Rectal smooth muscle tissue (tissue), 1 donor: Measurements from ENCODE around the gene DHX57.
"Not testable (repeated sequence)": the region's sequence is repeated elsewhere in the genome, so short reads cannot be mapped to it uniquely, and the experiment has no call there.

Experiments
- H3K27ac ChIP-seq: one replicate; pipeline ENCODE4 v1.7.0; 2013; ENCODE audit warnings: low read depth, low read length, inconsistent platforms
- H3K27me3 ChIP-seq: one replicate; pipeline ENCODE4 v1.7.0; 2013; ENCODE audit warnings: low read length; ENCODE audit not compliant: control insufficient read depth, insufficient read depth
- H3K36me3 ChIP-seq: one replicate; pipeline ENCODE4 v1.7.0; 2013; ENCODE audit warnings: low read length; ENCODE audit not compliant: control insufficient read depth, insufficient read depth
- H3K4me1 ChIP-seq: one replicate; pipeline ENCODE4 v1.7.0; 2013; ENCODE audit warnings: low read length; ENCODE audit not compliant: control insufficient read depth, insufficient read depth
- H3K4me3 ChIP-seq: one replicate; pipeline ENCODE4 v1.7.0; 2013; ENCODE audit warnings: low read length
- H3K9ac ChIP-seq: one replicate; pipeline ENCODE4 v1.7.0; 2013; ENCODE audit warnings: low read length

Gene DHX57

DNA sequence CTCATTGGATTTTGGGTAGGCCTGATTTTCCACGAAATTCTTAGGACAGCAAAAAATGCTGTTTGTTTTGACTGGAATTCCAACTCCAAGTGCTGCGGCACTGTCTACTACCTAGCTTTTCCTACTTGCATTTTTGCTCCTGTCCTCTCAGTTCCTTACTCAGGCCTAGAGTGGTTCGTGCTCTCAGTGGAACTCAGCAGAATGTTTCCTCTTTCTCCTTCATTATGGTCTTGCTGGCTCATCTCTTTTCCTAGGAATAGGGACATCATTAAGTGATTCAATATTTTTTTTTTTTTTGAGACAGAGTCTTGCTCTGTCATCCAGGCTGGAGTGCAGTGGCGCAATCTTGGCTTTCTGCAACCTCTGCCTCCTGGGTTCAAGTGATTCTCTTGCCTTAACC, 59.8 kb downstream of the DHX57 start:
- H3K9ac ChIP-seq = no peak overlapping the region
- no peaks in the 10 kb centered on the region for H3K27me3 ChIP-seq
- no peak overlapping the region for H3K27ac ChIP-seq
- no peak overlapping the region for H3K4me3 ChIP-seq
- H3K36me3 ChIP-seq = peaks cover 18% of the 10 kb centered on the region
- no peaks in the 10 kb centered on the region for H3K4me1 ChIP-seq

DNA sequence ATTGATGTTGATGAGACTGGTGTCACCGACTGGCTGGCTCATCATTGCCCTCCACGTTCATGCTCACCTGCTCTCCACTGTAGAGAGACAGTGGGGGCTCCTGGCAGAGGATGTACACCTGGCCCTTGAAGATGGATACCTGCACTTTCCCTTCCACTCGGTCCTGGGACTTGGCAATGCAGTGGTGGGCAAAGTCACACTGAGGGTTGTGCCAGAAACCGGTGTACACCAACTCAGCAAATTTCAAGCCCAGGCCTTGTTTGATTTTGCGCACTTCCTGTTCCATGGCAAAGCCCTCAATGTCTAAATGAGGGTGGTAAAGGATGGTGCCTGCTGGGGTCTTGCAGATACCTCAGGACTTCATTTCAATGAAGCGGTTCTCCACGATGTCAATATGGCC, 65.2 kb downstream of the DHX57 start:
- Histone ChIP-seq H3K27ac (no peak overlapping the region), H3K27me3 (no peaks in the 10 kb centered on the region), H3K4me3 (no peak overlapping the region), H3K4me1 (no peaks in the 10 kb centered on the region), H3K36me3 (peaks cover 8% of the 10 kb centered on the region), H3K9ac (no peak overlapping the region)

- Histone ChIP-seq H3K4me3 (no peak overlapping the region), H3K27me3 (no peaks in the 10 kb centered on the region), H3K27ac (no peak overlapping the region), H3K36me3 (peaks cover 8% of the 10 kb centered on the region), H3K4me1 (no peaks in the 10 kb centered on the region), H3K9ac (no peak overlapping the region)
These were observed 67.1 kb downstream of the DHX57 start for GRCh38 chr2:38808677-38809076.

GRCh38 chr2:38806733-38807059, 69.0 kb downstream of the DHX57 start:
- no peaks in the 10 kb centered on the region for H3K27me3 ChIP-seq
- no peak overlapping the region for H3K4me3 ChIP-seq
- H3K9ac ChIP-seq = no peak overlapping the region
- no peaks in the 10 kb centered on the region for H3K4me1 ChIP-seq
- H3K36me3 ChIP-seq = peaks cover 10% of the 10 kb centered on the region
- no peak overlapping the region for H3K27ac ChIP-seq

DNA sequence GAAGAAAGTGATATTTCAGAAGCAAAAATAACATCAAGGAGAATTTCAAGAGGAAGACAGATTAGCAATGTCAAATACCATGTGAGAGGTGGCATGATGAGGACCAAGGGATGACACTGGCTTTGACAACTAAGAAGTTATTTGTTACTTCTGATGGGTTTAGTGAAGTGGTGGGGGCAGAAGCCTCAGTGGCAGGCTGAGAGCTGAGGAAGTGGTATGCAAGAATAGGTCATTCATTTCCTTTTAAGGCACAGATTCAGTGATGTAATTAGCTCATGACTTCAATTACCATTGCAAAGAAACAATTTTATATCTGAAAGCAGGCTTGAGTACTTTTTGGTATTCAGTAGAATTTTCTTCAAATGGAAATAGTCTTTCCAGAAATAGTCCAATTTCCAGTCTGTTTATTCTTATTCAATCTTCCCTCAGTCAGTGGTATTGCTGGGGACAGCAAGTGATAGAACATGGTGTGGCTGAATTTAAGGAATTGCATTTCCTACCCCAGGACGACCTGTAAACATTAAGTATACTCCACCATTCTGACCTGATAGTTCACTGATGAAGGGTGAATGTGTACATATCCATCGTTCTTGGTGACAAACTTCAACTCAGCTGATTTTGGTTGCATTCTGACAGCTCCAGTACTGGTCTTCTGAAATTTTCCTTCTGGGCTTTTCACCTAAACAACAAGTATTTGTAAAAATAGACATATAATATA, 69.6 kb downstream of the DHX57 start:
- H3K36me3 ChIP-seq = peaks cover 6% of the 10 kb centered on the region
- H3K27me3 ChIP-seq = no peaks in the 10 kb centered on the region
- H3K4me3 ChIP-seq = no peak overlapping the region
- H3K9ac ChIP-seq = no peak overlapping the region
- no peaks in the 10 kb centered on the region for H3K4me1 ChIP-seq
- no peak overlapping the region for H3K27ac ChIP-seq

- no peak overlapping the region for H3K9ac ChIP-seq
- H3K27ac ChIP-seq = no peak overlapping the region
- H3K4me3 ChIP-seq = no peak overlapping the region
- peaks cover 4% of the 10 kb centered on the region for H3K36me3 ChIP-seq
- H3K27me3 ChIP-seq = no peaks in the 10 kb centered on the region
- H3K4me1 ChIP-seq = no peaks in the 10 kb centered on the region
These were observed 77.8 kb downstream of the DHX57 start for GRCh38 chr2:38797953-38798352.

GRCh38 chr2:38797250-38797676, 78.5 kb downstream of the DHX57 start:
- H3K4me1 ChIP-seq = no peaks in the 10 kb centered on the region
- H3K4me3 ChIP-seq = no peak overlapping the region
- peaks cover 2% of the 10 kb centered on the region for H3K36me3 ChIP-seq
- no peak overlapping the region for H3K9ac ChIP-seq
- no peak overlapping the region for H3K27ac ChIP-seq
- no peaks in the 10 kb centered on the region for H3K27me3 ChIP-seq

GRCh38 chr2:38795016-38795415, 80.7 kb downstream of the DHX57 start:
- H3K36me3 ChIP-seq, H3K27ac ChIP-seq, H3K9ac ChIP-seq, H3K27me3 ChIP-seq, H3K4me1 ChIP-seq, H3K4me3 ChIP-seq: not testable (repeated sequence)

DNA sequence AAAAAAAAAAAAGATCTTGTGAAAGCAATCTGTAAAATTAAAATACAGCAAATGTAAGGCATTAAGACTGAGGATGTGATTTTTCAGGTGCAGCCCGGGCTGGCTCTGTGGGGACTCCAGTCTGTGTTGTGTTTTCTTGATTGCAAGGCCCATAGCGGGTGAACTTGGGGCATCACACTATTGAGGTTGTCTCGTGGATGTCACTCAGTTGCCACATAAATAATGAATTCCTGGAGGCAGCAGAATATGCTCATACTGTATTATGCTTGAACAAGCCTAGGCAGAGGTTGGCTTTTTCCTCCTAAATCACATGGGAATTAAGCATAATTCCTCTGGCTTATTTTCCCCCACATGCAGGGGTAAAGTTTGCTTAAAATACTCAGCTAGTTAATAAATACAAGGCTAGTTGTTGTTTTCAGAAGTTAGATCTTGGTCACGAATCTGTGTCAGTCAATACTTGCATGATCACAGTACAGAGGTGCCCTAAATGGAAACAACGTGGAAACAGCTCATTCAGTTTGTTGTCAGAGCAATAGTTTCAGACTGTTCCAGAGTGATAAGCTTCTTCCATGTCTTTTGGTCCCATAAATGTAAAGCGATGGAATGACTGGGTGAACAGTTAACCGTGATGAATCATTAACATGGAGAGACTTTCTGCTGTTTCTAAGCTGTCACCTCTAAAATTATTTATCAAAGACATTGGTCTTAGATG, 81.3 kb downstream of the DHX57 start:
- H3K9ac ChIP-seq = no peak overlapping the region
- no peaks in the 10 kb centered on the region for H3K4me1 ChIP-seq
- no peaks in the 10 kb centered on the region for H3K27me3 ChIP-seq
- H3K36me3 ChIP-seq = peaks cover 2% of the 10 kb centered on the region
- no peak overlapping the region for H3K4me3 ChIP-seq
- H3K27ac ChIP-seq = no peak overlapping the region

DNA sequence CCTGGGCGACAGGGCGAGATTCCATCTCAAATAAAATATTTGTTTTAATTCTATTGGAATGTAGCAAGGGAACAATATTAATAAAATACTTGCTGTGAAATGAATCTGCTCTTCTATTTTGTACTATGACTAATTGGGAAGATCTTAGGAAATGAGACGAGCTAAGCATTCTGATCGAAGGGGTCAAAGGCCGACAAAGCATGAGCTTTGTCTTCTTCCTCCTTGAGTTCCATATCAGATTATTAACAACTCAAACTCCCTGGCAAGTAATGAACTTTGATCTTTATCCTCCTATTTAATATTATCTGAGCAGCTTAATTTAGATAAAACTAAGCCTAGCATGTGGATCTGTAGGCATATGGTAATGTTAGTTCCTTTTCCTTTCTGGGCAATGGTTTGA, 82.2 kb downstream of the DHX57 start:
- H3K36me3 ChIP-seq = peaks cover 2% of the 10 kb centered on the region
- no peaks in the 10 kb centered on the region for H3K27me3 ChIP-seq
- no peak overlapping the region for H3K4me3 ChIP-seq
- no peak overlapping the region for H3K9ac ChIP-seq
- no peaks in the 10 kb centered on the region for H3K4me1 ChIP-seq
- H3K27ac ChIP-seq = no peak overlapping the region

DNA sequence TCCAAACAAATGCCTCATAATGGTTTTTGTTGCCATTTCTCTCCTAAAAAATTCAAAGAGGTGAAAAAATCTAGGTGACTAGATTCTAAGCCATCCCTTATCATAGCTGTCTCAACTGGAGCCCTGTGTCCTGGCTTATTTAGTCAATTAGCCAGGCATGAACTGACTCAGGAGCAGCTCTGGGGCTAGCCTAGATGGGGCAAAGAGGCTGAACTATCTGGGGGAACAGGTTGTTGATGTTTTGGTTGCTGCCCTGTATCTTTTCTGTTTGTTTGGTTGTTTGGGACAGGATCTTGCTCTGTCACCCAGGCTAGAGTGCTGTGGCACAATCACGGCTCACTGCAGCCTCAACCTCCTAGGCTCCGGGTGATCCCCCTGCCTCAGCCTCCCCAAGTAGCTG, 83.0 kb downstream of the DHX57 start:
- H3K36me3 ChIP-seq = no peaks in the 10 kb centered on the region
- no peak overlapping the region for H3K4me3 ChIP-seq
- no peaks in the 10 kb centered on the region for H3K27me3 ChIP-seq
- no peak overlapping the region for H3K9ac ChIP-seq
- no peak overlapping the region for H3K27ac ChIP-seq
- no peaks in the 10 kb centered on the region for H3K4me1 ChIP-seq

DNA sequence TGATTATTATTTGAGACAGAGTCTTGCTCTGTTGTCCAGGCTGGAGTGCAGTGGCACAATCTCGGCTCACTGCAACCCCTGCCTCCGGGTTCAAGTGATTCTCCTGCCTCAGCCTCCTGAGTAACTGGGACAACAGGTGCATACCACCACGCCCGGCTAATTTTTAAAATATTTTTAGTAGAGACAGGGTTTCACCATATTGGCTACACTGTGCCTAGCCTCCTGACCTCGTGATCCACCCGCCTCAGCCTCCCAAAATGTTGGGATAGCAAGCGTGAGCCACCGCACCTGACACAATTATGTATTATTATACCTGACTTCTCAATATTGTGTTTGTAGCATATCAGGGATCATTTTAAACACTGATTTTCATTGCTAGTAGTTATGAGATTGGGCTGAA, 83.4 kb downstream of the DHX57 start:
- not testable (repeated sequence) for H3K9ac ChIP-seq, H3K4me3 ChIP-seq, H3K4me1 ChIP-seq, H3K27ac ChIP-seq, H3K36me3 ChIP-seq, H3K27me3 ChIP-seq

DNA sequence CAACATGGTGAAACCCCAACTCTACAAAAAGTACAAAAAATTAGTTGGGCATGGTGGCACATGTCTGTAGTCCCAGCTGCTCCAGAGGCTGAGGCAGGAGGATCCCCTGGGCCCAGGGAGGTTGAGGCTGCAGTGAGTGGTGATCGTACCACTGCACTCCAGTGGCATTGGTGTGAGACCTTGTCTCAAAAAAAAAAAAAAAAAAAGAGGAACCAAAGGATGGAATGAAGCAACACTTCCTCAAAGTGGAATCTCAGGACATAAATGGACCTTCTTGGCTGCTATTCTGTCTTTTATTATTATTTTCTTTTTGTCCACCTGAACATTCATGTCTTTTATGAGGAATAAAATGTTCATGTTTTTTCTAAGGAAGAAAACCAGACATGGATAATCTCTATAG, 84.0 kb downstream of the DHX57 start:
- H3K9ac ChIP-seq = no peak overlapping the region
- no peaks in the 10 kb centered on the region for H3K27me3 ChIP-seq
- no peaks in the 10 kb centered on the region for H3K4me1 ChIP-seq
- no peak overlapping the region for H3K27ac ChIP-seq
- no peaks in the 10 kb centered on the region for H3K36me3 ChIP-seq
- no peak overlapping the region for H3K4me3 ChIP-seq
